Endothelial cell (in vitro differentiated cells): Measurements from ENCODE around the gene LRRC74A. TPM values are rescaled to one million over a fixed set of nuclear protein-coding genes. Genes with fewer than 3 reads are reported as not detected.

Experiments used
- DNase-seq: peaks from one replicate; pipeline ENCODE4 v3.0.0; 2021; ENCODE audit warnings: low spot score
- H3K27ac Mint-ChIP-seq: one replicate; pipeline ENCODE4 v1.8.0; 2021; ENCODE audit warnings: mixed read lengths, inconsistent platforms; ENCODE audit not compliant: unreplicated experiment
- H3K27me3 Mint-ChIP-seq: one replicate; pipeline ENCODE4 v1.8.0; 2021; ENCODE audit warnings: mild to moderate bottlenecking, moderate library complexity, mixed read lengths, inconsistent platforms; ENCODE audit not compliant: unreplicated experiment
- H3K36me3 Mint-ChIP-seq: one replicate; pipeline ENCODE4 v1.8.0; 2021; ENCODE audit warnings: mild to moderate bottlenecking, low read depth, mixed read lengths, inconsistent platforms; ENCODE audit not compliant: unreplicated experiment
- H3K4me1 Mint-ChIP-seq: one replicate; pipeline ENCODE4 v1.8.0; 2021; ENCODE audit warnings: mild to moderate bottlenecking, mixed read lengths, inconsistent platforms; ENCODE audit not compliant: unreplicated experiment
- H3K4me3 Mint-ChIP-seq: one replicate; pipeline ENCODE4 v1.8.0; 2021; ENCODE audit warnings: mild to moderate bottlenecking, mixed read lengths, inconsistent platforms; ENCODE audit not compliant: unreplicated experiment
- H3K9me3 Mint-ChIP-seq: one replicate; pipeline ENCODE4 v1.8.0; 2021; ENCODE audit warnings: mixed read lengths, inconsistent platforms; ENCODE audit not compliant: unreplicated experiment
- total RNA-seq: library from RNA; stranded (reverse); fragmentation: NEBNext Ultra II Directional; extraction: Animal tissue kit (Norgen Biotek cat#: 25700); gene quantifications from one replicate; pipeline ENCODE4 v1.2.1, GENCODE V29; 2021; ENCODE audit not compliant: unreplicated experiment
- TF ChIP-seq, protein P1 (sequence below): fragments of 200-600 bp; sonication (generic); IDR thresholded peaks from one replicate; pipeline ENCODE4 v1.5.0; 2021; ENCODE audit warnings: antibody characterized with exemption; ENCODE audit not compliant: unreplicated experiment

LRRC74A gene
- total RNA-seq, 1 donor from 2014 or later, result not detected

GRCh38 chr14:76808990-76809389 lies 17.2 kb upstream of the LRRC74A start:
- Mint-ChIP-seq H3K27ac (no peak overlapping the region), H3K27me3 (peaks cover 2% of the 10 kb centered on the region), H3K9me3 (no peaks in the 10 kb centered on the region), H3K4me3 (no peak overlapping the region), H3K4me1 (peaks cover 23% of the 10 kb centered on the region), H3K36me3 (peaks cover 20% of the 10 kb centered on the region)
- TF ChIP-seq, protein P1, sequence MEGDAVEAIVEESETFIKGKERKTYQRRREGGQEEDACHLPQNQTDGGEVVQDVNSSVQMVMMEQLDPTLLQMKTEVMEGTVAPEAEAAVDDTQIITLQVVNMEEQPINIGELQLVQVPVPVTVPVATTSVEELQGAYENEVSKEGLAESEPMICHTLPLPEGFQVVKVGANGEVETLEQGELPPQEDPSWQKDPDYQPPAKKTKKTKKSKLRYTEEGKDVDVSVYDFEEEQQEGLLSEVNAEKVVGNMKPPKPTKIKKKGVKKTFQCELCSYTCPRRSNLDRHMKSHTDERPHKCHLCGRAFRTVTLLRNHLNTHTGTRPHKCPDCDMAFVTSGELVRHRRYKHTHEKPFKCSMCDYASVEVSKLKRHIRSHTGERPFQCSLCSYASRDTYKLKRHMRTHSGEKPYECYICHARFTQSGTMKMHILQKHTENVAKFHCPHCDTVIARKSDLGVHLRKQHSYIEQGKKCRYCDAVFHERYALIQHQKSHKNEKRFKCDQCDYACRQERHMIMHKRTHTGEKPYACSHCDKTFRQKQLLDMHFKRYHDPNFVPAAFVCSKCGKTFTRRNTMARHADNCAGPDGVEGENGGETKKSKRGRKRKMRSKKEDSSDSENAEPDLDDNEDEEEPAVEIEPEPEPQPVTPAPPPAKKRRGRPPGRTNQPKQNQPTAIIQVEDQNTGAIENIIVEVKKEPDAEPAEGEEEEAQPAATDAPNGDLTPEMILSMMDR, result no peak
- DNase-seq, result no peak

- Mint-ChIP-seq H3K27me3 (peaks cover 2% of the 10 kb centered on the region), H3K36me3 (peaks cover 19% of the 10 kb centered on the region), H3K4me1 (peaks cover 20% of the 10 kb centered on the region), H3K4me3 (no peak overlapping the region), H3K9me3 (no peaks in the 10 kb centered on the region), H3K27ac (no peak overlapping the region)
- DNase-seq, result no peak
- TF ChIP-seq, protein P1, result no peak
Measured at GRCh38 chr14:76810525-76810924, 15.7 kb upstream of the LRRC74A start.

- TF ChIP-seq, protein P1, result no peak
- Mint-ChIP-seq H3K27me3 (peaks cover 2% of the 10 kb centered on the region), H3K9me3 (no peaks in the 10 kb centered on the region), H3K36me3 (peaks cover 19% of the 10 kb centered on the region), H3K4me1 (peaks cover 20% of the 10 kb centered on the region), H3K4me3 (peak overlapping the region; percentile 97), H3K27ac (peak overlapping the region; percentile 31)
- peak; percentile 17 for DNase-seq
Measured at GRCh38 chr14:76810953-76811400, 15.2 kb upstream of the LRRC74A start.

GRCh38 chr14:76811561-76811960 lies 14.6 kb upstream of the LRRC74A start:
- Mint-ChIP-seq H3K4me1 (peaks cover 20% of the 10 kb centered on the region), H3K27ac (no peak overlapping the region), H3K4me3 (peak overlapping the region; percentile 97), H3K9me3 (no peaks in the 10 kb centered on the region), H3K27me3 (peaks cover 2% of the 10 kb centered on the region), H3K36me3 (peaks cover 19% of the 10 kb centered on the region)
- TF ChIP-seq, protein P1, result no peak
- no peak for DNase-seq

DNA sequence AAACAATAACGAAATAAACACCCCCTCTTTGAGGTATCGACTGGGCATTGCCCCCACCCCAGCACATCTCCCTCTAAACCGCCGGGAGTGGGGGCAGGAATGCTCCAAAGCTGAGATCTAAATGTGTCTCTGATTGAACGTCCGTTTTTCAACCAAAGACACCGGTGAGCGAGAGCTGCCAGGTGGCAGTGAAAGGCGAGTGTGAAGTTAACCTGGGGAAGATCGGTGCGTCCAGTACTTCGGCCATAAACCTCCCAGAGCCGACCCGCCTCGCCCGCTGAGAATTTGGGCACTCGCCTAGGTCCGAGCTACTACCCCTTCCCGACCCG lies 14.2 kb upstream of the LRRC74A start:
- DNase-seq, result peak; percentile 9
- TF ChIP-seq, protein P1, result no peak
- Mint-ChIP-seq H3K4me3 (peak overlapping the region; percentile 97), H3K4me1 (peaks cover 20% of the 10 kb centered on the region), H3K9me3 (no peaks in the 10 kb centered on the region), H3K27me3 (peaks cover 2% of the 10 kb centered on the region), H3K36me3 (peaks cover 17% of the 10 kb centered on the region), H3K27ac (no peak overlapping the region)
